HG03571 (cell line): Measurements from ENCODE around the gene STK25.

Experiments used
- ATAC-seq: cut with Tn5 transposase; IDR thresholded peaks from one replicate; pipeline ENCODE4 v1.9.1; 2021; ENCODE audit not compliant: unreplicated experiment

The STK25 gene

DNA sequence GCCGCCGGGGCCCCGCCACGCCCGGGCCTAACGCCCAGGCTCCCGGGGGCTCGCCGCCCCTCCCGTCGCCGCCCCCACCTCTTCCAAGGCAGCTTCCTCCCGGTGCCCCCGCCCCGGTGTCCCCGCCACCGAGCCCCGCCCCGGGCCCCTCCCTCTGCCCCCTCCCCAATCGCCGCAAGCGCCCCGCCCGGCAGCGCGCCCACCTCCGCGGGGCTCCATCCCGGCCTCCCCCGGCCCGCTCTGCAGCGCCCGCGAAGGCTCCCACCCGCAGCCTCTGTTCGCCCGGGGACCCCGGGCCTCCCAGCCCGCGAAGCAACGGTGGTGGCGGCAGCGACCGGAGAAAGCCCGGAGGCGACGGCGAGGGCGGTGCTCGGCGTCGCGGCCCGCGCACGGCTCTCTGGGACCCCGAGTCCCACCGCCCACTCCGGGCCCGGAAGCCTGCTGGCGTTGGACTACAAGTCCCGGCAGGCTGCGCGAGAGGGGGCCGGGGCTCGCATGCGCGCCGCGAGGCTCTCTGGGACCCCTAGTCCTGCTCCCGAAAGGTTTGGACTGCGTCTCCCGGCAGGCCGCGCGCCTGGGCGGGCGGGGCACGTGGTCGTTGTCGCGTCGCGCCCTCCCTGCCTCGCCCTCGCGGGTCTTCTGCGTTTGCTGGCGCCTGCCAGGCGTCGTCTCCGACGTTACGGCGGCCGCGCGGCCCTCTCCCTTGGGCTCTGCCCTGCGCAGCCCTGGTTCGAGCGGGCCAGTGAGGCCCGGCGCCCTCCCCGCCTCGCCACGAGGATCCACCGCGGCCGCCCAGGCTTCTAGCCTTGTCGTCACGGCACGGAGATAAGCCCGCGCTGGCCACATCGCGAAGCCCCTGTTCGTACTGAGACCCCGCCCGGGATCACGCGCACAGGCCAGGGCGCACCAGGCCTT lies at the start of gene STK25:
Gene STK25 (minus strand): TSS at position 345 of the 915 bp plus-strand sequence. CDS start 549 bp downstream, outside the sequence.
- peak; percentile 89 for ATAC-seq

DNA sequence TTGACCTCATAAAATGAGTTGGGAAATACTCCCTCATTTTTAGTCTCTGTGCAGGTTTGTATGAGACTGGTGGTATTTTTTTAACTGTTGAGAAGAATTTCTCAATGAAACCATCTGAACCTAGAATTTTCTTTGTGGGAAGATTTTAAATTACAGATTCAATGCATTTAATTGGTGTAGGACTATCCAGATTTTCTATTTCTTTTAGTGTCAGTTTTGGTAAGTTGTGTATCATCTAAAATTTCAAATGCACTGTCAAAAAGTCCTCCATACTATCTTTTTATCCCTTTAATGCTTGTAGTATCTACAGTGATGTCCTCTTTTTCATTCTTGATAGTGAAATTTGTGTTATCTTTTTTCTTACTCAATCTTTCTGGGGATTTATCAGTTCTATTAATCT lies 48.4 kb upstream of the STK25 start:
- ATAC-seq: no peak

DNA sequence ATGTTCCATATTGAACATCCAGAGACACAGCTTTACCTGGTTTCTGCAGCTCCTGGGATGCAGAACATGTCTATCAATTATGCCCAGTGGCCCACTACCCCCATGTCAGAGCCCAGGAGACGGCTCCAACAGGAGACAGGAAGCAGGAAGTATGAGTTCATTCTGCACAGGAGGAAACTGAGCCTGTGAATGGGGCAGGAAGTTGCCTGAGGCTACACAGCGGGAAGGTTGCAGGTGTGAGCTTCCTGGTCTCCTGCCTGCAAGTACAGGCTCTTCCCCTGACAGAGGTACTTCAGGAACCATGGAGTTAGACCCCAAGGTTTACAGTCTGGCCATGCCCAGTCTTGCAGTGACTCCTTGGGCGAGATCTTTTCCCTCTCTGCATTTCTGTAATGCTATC lies 47.3 kb upstream of the STK25 start:
- ATAC-seq: no peak

DNA sequence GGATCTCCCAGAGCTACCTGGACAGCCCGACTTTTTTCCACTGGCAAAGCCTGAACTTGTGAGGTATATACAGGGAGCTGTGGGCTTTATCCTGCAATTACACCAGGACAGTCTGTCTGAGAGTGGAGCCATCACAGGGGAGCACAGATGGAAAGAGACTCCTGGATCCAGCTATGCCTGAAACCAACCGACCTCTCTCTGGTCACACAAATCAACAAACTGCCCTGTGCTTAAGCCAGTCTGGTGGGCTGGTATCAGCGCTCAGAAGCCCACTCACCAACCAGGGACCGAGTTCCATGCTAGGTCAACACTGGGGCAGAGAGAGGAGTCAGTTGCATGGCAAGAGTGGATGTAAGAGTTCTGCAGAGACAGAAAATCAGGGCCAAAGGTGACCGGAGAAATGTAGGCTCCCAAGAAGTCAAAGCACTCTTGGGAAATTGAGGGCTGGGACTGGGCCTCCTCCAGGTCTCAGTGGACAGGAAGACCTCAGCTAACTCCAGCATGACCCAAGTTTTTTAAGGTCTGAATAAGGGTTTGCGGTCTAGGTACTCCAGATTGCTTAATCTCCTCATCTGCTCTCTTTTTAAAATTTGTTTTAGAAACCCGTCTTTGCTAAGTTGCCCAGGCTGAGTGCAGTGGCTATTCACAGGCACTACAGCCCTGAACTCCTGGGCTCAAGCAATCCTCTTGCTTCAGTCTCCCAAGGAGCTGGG lies 46.4 kb upstream of the STK25 start:
- no peak for ATAC-seq

DNA sequence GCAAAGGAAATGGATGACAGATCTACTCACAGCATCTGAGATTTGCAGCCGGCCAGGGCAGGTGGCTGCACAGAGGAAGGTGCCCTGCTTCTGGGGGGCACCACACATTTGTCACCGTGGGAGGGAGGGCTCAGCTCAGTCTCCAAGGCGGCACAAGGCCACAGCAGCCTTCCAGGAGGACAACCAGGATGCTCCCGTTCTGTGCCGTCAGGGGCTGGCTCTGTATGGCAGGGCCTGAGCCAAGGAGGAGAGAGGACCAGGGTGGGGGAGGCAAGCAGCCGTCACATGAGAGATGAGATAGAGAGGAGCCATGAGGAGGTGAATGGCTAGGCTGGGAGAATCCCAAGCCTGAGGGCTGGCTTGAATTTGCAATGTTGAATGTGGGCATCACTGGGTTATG lies 45.6 kb upstream of the STK25 start:
- no peak for ATAC-seq

DNA sequence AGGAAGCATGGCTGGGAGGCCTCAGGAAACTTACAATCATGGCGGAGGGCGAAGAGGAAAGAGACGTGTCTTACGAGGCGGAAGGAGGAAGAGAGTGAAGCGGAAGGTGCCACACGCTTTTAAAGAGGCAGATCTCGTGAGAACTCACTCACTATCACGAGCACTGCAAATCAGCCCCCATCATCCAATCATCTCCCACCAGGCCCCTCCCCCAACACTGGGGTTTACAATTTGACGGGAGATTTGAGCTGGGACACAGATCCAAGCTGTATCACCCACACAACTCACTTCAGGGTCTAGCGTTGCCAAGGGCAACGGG lies 45.1 kb upstream of the STK25 start:
- no peak for ATAC-seq

DNA sequence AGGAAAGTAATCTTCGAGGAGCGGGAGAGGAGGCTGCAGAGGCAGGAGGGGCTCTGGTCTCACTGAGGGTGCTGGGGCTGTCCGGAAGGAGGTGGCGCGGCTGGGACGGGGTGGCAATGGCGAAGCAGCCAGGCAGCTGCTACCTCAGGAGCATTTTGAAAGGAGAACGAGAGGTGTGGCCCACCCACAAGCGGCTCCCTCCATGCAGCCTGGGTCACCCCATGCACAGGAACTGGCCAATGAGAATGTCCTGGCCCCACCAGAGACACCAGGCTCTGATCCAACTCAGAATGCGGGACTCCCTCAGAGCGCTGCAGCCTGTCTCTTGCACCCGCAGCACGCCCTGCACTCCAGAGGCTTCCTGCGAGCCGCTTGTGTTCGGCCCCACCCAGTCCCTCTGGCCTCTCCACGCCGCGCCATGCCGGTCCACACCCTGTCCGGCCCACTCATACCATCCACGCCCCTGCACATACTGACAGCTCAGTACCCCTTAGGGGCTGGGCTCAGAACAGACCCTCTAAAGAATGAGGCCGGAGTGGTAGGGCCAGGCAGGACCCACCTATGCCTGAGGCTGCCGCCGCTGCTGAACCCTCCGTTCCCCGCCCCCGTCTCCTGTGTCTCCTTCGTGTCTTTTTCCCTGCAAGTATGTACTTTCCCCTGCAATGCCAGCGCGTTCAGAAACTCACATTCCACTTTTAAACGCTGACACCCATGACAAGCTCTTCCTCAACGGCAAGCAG lies 43.8 kb upstream of the STK25 start:
- ATAC-seq: no peak

DNA sequence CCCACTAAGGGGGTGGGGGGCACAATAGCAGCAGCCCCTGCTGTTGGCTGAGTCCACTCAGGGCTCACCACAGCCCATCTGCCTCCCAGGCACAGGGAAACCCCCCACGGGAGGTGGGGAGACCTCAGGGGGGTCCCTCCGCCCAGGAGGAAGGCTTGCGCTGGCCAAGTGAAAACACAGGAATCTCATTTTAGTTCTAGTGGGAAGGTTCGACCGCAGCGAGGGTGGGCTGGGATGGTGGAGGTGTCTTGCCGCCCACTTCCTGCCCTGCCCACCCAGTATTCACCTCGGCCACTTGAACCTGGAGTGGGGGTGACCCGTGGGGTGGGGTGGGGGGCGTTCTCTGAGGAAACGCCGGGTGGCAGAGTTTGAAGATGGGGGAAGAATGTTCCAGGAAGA lies 43.2 kb upstream of the STK25 start:
- no peak for ATAC-seq

DNA sequence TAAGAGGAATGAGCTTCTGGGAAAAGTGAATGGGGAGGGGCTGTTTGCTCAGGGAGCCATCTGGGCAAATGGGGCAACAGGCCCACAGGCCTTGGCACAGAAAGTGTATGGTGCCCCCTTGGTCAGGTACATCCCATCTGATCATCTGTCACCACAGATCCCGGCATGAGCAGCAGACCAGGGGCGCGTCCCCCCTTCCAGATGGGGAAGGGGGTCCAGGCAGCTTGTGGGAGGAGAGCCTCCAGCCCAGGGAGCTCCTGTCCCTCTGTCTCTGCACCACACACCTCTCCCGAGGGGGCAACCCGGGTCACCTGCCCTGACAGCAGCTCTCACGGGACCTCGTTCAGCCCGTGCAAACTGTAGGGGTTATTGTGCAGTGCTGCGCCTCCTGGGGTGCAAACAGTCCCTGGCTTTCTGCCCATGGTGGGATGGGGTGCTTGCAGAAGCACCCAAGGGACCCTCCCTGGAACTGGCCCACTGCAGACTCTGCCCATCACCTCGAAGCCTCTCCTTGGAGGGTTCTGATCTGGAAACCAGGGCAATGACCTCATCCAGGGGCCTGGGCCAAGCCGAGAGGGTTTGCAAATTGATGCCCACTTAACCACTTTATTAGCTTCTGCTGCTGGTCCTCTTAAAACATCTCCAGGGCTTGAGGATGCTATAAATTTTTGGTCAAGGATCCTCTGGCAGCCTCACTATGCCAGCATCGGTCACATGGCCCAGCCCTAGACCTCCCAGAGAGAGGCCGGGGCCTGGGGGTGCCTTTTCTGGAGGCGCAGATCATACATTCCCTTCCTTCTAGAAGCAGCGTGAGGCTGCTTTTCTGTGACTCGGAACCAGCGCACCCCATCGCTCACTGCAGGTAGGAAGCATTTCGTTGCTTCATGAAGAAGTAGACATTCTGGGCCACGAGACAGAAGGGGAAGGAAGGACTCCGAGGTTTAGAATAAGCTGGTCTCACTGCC lies 42.5 kb upstream of the STK25 start:
- ATAC-seq: no peak

DNA sequence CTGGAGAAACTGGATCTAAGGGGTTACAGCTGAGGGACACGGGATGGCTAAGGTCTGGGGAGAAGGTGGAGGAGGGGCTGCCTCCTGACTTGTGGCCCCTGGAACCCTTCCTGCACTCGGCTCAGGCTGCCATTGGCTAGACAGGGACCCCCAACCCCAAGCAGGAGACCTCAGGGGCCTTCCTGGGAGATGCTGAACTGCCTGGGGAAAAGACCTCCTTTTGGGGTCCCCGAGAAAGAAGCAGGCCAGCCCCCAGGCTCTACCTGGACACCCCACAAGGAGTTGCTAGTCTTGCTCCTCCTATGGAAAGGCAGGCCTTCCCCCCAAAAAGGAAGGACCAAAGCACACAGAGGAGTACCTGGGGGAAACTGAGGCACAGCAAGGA lies 40.1 kb upstream of the STK25 start:
- ATAC-seq: no peak

DNA sequence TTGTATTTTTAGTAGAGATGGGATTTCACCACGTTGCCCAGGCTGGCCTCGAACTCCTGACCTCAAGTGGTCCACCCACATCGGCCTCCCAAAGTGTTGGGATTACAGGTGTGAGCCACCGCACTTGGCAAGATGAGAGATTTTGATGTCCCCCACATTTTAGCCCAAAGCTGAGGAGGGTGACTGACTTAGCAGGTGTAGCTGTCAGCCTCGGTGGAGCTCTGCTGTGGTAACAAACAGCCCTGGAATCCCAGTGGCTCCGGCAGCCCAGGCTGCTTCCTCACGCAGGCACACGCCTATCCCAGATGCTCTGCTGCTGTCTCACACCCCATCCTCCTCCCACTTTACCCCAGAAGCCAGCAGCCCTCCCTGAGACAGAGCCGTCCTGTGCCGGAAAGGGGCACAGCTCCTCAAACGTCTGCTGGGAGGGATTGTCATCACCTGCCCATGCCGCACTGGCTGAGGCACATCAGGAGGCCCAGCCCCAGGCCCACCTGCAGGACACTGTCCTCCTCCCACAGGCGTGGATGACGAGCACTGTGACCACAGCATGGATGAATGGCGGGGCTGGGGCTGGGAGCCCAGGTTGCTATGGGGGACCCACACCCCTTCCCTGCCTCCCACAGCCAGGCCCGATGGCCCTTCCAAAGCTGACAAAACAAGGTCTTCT lies 39.5 kb upstream of the STK25 start:
- ATAC-seq: no peak

DNA sequence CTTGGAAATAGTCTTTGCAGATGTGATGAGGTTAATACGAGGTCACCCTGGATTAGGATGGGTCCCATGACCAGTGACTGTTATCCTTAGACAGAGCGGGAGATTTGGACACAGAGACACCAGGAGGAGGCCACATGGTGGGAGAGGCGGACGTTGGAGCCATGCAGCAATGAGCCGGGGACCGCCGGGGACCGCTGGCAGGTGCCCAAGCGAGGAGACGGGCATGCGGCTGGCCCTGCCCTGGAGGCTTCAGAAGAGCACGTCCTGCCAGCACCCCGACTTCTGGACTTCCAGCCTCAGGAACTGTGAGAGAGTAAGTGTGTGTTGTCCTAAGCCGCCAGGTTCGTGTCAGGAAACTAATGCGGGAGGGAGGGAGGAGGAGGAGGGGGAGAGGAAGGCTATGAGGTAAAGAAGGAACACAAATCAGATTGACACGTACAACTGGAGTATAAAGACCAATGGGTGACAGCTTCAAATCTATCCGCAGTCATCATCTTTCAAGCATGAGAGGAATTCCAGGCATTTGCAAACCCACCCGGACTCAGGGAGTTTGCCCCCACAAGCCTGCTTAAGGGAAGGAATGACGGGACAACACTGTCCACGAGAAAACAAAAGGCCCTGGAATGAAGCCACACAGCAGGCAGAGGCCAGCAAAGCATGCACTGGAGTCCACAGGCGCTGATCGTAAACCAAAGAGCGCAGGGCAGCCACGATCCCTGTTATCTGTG lies 38.6 kb upstream of the STK25 start:
- ATAC-seq: no peak

DNA sequence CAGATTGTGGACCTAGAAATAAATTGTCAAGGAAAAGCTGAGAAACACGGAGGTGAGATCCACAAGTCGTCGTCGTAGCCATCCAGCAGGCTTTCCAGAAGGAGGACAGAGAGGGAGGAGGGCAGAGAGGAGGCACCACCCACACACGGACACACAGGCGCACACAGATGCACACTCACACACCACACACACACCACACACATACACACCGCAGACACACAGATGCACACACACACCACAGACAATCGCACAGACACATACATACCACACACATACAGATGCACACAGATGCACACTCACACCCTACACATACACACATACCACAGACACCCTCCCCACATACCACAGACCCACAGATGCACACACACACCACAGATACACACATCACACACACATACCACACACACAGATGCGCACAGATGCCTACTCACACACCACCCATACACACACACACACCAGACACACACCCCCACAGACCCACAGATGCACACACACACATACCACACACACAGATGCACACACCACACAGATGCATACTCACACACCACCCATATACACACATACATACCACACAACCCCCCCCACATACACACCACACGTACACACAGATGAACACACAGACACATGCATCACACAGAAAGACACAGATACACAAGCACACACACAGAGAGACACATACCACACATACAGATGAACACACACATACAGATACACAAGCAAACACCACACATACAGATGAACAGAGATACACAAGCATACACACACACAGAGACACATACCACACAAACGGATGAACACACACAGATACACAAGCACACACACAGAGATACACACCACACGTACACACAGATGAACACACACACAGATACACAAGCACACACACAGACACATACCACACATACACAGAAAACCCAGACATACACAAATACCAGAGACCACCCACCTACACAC lies 37.4 kb upstream of the STK25 start:
- no peak for ATAC-seq

DNA sequence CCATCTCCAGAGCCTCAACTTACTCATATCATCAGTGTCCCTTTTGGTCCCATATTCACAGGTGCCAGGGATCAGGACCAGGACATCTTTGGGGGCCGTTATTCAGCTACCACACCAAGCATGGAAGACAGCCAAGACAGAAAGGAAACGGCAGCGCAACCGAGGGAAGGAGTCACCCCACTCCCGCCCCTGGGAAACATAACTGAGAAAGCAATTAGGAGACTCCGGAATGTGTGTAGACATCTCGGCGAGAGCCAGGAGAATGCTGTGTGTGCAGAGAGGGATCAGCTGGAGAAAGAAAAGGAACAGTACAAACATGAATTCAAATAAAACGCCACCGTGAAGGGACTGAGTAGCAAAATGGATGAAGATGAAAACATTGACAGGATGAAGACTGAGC lies 36.7 kb upstream of the STK25 start:
- no peak for ATAC-seq

DNA sequence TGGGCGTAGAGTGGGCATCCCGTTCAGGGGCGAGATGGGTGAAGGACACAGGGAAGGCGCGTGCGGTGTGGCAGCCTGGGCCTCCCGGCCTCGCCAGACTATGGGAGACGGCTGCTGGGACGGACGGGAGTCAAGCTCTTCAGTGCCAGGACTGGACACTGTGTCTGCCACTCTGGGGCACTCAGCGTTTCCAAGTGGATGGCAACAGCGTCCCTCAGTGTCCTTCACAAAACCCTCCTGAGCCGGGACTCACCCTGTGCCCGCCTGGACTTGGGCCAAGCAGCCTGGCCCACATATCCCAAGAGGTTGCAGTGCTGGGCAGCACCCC lies 33.9 kb upstream of the STK25 start:
- no peak for ATAC-seq

DNA sequence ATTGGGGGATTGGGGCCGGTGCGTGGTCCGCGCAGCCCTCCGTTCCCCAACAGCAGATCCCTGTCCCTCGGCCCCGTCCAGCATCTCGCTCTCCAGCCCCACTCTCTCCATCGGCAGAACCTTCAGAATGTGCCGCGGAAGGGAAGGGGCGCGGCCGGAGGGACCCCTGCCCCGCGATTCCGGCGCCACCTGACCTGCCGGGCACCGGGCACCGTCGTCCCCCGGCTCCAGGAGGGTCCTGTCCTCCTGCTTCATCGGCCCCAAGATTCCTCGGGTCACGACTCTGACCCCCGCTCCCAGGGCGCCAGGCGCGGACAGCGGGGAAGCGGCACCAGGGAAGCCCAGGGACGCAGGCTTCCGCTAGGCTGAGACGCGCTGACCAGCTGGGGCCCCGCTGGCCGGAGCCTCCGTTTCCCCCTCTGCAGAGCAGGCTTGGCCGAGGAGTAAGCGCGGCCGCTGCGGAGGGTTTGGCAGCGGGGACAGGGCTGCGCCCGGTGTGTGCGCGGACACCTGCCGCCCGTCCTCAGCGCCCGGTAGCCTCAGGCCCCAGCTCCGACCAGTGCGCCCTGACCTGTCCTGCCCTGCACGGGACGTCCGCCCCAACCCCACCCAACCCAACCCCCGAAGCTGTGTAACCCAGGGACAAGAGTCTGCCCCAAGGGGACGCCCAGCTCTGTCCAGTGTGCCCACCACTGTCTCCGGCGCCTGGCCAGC lies 33.3 kb upstream of the STK25 start:
- no peak for ATAC-seq

DNA sequence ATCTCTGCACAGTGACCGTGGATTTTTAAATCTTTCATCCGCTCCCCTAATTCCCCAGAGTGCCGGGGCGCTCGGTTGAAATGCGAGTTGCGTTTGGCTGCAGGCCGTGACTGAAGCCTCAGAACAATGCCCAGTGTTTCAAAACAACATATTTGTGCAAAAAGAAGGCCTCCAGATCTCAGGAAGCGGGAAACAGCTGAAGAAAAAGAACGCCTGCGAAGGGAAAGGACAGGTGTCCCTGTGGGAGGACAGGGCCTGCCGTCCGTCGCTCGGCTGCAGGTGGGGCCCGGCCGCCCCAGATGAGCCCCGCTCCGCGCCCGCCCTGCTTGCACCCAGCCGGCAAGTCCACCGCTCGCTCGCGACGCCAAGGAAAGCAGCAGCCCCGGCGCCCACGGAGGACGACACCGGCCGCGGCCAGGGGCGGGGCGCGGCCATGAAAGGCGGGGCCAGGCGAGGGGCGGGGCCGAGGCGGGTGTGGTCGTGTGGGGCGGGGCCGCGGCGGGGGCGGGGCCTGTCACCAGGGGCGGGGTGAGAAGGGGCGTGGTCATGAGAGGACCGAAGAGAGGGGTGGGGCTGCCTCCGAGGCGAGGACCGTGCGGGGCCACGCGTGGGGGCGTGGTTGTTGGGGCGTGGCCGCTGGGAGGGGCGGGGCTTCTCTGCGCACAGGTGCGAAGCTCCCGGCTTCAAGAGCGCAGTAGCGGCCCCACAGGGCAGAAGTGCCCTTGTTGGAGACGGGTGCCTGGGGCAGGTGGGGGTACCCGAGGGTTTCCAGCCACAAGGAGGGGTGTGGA lies 32.6 kb upstream of the STK25 start:
- no peak for ATAC-seq
